Stimulated activated CD8-positive, alpha-beta memory T cell treated with anti-CD3 and anti-CD28 coated beads, Interleukin-12 subunit alpha, Interleukin-12 subunit beta, amount 100 ng/mL, for 24 hours (primary cell): ENCODE data around the gene CCDC17.

Experiments
- DNase-seq: peaks from one replicate; pipeline ENCODE4 v3.0.0-alpha.2; 2020; ENCODE audit errors: extremely low read depth

Gene CCDC17

DNA sequence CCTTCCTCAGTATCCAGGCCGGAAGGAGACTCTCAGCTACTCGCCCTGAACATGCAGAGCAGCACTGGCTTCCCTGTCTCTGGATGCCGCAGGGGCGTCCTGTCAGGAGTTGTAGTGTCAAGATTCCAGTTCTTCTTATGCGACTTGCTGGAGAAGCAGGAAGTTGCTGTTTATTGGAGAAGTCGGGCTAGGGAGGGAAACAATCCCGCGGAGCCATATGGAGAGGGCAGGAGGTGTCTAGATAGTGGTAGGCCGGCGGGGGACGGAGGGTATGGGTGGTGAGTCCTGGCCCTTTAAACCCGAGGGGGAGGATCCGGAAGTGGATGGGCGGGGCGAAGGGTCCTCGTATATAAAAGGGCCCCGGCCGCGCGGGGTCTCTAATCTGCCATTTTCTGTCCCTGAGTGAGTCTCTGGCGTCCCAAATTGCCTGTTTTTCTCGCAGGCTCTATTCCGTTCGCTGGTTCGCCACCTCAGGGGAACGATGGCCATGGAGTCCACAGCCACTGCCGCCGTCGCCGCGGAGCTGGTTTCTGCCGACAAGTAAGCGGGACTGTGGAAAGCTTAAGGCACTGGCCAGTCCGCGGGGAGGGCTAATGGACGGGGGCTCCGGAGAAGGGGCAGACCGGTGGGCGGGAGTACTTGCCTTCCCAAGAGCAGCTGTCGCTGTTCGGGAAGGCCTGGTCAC lies 40.0 kb downstream of the CCDC17 start, which contains the start of gene NASP:
TSS of gene NASP (plus strand) at position 376 of the 685 bp plus-strand sequence. CDS start at position 482, 106 bp downstream.
- DNase-seq = peak; percentile 73

DNA sequence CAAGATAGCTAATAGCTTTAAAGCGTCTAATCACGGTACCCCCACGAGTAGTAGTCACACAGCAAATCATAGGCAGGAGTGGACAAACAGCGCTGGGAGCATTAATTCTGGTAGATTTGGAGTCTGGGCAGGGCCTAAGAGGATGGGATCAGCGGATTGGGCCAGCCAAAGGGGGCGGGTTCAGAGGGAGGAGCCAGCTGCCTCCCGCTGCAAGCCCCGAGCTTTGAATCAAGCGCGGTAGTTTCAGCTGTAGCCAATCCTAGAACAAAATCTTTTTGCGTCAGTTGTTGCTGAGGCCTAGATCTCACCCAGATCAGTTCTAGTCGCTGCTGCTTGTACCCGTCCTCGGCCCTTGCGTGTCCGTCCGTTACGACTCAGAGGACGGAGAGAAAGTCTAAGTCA lies 40.6 kb downstream of the CCDC17 start:
- peak; percentile 82 for DNase-seq

DNA sequence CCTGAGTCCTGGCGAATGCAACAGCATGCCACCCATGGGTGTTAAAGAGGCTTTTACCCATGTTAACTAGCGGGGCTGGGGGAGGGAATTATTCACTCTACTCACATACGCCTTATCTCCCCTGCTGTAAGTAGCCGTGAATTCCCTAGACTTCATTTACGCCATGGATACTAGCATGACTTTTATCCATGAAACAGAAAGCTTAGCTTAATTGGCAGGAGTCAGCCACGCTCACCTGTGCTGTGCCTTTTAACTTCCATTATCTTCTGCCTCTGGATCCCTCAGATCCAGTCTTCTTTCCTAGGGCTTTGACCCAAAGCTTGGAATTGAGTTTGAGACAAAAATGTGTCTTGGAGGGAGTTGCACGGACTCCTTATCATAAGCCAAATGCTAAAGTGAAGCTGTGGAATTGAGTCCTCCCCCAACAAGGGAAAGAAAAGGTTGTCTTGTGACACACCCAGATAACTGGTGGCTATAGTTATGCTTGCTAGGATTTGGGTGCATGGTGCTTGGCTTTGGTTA lies 49.7 kb downstream of the CCDC17 start:
- no peak for DNase-seq

DNA sequence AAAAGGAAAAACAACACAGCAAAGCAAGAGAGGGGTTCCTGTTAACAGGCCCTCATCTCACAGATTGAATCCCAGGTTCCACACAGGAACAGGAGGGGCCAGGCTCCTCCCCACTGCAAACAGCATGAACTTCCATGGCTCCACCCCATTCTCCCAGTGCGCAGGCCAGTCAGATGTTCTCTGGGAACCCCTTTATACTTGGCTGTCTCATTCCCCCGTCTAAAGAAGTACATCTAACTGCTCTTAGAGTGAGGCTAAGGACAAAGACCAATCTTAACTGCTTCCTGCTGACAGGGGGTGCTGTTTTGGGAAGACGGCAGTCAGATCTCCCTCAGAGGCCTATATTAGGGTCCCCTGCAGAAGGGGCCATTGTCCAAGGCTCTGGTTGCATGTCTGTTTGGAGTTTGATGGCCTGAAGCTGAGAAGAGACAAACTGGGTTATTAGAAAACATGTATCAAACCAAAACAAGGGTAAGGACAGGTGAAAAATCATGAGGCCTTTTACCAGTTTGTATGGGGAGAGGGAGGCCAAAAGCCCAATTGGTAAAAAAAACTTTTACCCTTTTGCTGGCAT lies 50.5 kb downstream of the CCDC17 start:
- no peak for DNase-seq

DNA sequence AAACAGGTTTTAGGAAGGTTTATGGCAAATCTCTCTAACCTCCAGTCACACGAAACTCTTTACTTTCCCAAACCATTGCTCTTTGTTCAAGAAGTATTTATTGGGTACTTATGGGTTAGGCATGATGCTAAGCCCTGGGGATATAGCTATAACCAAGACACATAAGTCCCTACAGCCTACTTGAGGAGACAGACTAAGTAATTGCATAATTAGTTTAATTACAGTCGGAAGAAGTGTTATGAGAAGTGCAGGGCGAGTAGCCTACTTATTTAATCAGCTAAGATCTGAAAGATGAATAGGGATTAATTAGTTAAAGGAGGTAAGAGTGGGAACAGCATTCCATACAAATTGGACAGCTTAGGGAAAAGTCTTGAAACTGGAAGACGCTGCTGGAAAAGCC lies 53.2 kb downstream of the CCDC17 start:
- DNase-seq = no peak
